ENCODE data around the gene HNRNPAB. TPM values are rescaled to one million over a fixed set of nuclear protein-coding genes. Genes with fewer than 3 reads are reported as not detected.

Gene HNRNPAB
- total and polyA plus RNA-seq, 12 donors, result 40.7 to 265 (median 117) TPM

GRCh38 chr5:178218827-178219226 lies 14.5 kb downstream of the HNRNPAB start:
- intact Hi-C loops (cut with DNase I), result no loop called here
- 80 to 85% (median 83%) methylated on average over 3 of the region's 3 CpGs for WGBS, 4 donors
- peaks cover 0 to 33% of the 10 kb centered on the region in 2 donors for H3K36me3 ChIP-seq (replicated peaks in 1 of 2)

GRCh38 chr5:178221282-178221681 lies 16.9 kb downstream of the HNRNPAB start:
- TF ChIP-seq CTCF (IDR thresholded peaks at IDR 0.05) (no peak), POLR2A (IDR thresholded peaks at IDR 0.05) (no peak)
- intact Hi-C loops (cut with DNase I), result no loop called here
- Histone ChIP-seq H3K27ac (peak overlapping the region in 1 of 5 donors; percentile 25), H3K27me3 (no peaks in the 10 kb centered on the region), H3K4me3 (no peak overlapping the region), H3K36me3 (replicated peaks in 1 of 2) (peaks cover 0 to 8% of the 10 kb centered on the region in 2 donors), H3K4me1 (replicated peaks in 1 of 2) (no peaks in the 10 kb centered on the region), H3K9me3 (replicated peaks in 1 of 3) (no peaks in the 10 kb centered on the region)
- DNase-seq, result no peak
- 35 to 65% (median 63%) methylated on average over 3 of the region's 3 CpGs for WGBS, 4 donors

More at GRCh38 chr5:178218827-178219226, 14.5 kb downstream of the HNRNPAB start:
- no peaks in the 10 kb centered on the region for H3K4me1 ChIP-seq (replicated peaks in 1 of 2)
- H3K27ac ChIP-seq, result no peak overlapping the region
- H3K27me3 ChIP-seq, result no peaks in the 10 kb centered on the region
- no peaks in the 10 kb centered on the region for H3K9me3 ChIP-seq (replicated peaks in 1 of 3)
- DNase-seq, result no peak
- no peak for TF ChIP-seq POLR2A (IDR thresholded peaks at IDR 0.05)
- no peak for TF ChIP-seq CTCF (IDR thresholded peaks at IDR 0.05)
- no peak overlapping the region for H3K4me3 ChIP-seq

GRCh38 chr5:178221853-178222252 lies 17.5 kb downstream of the HNRNPAB start:
- 79 to 100% (median 95%) methylated on average over 4 to 5 of the region's 5 CpGs for WGBS, 4 donors
- no peaks in the 10 kb centered on the region for H3K27me3 ChIP-seq
- peaks cover 0 to 2% of the 10 kb centered on the region in 2 donors for H3K36me3 ChIP-seq (replicated peaks in 1 of 2)
- TF ChIP-seq POLR2A (IDR thresholded peaks at IDR 0.05), result no peak
- TF ChIP-seq CTCF (IDR thresholded peaks at IDR 0.05), result no peak
- H3K9me3 ChIP-seq (replicated peaks in 1 of 3), result no peaks in the 10 kb centered on the region
- no peak overlapping the region for H3K4me3 ChIP-seq
- H3K27ac ChIP-seq, result peak overlapping the region in 1 of 5 donors; percentile 25
- no peak for DNase-seq
- no peaks in the 10 kb centered on the region for H3K4me1 ChIP-seq (replicated peaks in 1 of 2)
- intact Hi-C loops (cut with DNase I), result no loop called here

GRCh38 chr5:178222292-178222691 lies 18.0 kb downstream of the HNRNPAB start:
- Histone ChIP-seq H3K36me3 (replicated peaks in 1 of 2) (no peaks in the 10 kb centered on the region), H3K4me1 (replicated peaks in 1 of 2) (no peaks in the 10 kb centered on the region), H3K27ac (no peak overlapping the region), H3K27me3 (no peaks in the 10 kb centered on the region), H3K4me3 (no peak overlapping the region), H3K9me3 (replicated peaks in 1 of 3) (no peaks in the 10 kb centered on the region)
- 96 to 97% (median 97%) methylated on average over 11 to 15 of the region's 15 CpGs for WGBS, 4 donors
- no peak for DNase-seq
- TF ChIP-seq CTCF (IDR thresholded peaks at IDR 0.05), result no peak
- no peak for TF ChIP-seq POLR2A (IDR thresholded peaks at IDR 0.05)
- intact Hi-C loops (cut with DNase I), result no loop called here
